ENCODE results near the gene RSPO4.

DNA sequence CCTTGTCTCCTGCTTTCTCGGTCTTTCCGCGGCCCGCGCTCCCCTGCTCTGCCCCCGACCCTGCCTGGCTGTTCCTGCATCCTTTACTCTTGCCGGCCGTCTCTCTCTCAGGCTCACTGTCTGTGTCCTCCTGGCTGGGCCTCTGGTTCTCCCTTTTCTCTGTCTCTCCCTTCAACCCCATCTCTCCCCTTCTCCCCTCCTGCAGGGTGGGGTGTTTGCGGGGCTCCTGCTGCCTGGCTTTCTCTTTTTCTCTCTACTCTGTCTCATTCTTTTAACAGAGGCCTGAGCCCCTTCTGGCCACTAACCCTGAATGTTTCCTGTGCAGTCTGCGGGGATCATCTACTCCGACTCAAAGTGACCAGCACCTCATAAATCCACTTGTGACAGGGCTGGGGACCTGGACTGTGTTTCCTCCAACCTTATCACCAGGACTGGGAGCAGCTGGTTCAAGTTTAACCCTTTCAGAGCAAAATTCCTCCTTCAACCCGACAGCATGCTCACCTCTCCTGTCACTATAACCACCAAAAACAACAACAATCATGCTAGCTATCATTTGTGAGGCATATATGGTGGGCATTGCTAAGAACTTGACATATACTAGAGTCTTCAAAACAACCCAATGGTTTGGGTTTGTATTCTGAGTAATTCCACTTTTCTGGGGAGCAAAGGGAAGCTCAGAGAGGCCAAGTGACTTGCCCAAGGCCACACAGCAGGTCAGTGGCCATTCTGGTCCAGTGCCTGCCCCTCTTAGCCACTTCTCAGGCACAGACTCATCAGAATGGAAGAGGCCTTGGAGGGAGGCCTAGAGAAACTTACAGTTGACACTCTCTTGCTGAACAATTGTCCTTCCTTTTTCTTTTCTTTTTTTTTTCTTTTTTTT lies 811 bp upstream of the RSPO4 start:
- TF ChIP-seq CTCF (conservative IDR thresholded peaks at IDR 0.05; ENCODE audit: low read depth, low read length): no peak
- peak; percentile 84 for TF ChIP-seq EZH2 (IDR thresholded peaks at IDR 0.05; ENCODE audit: borderline replicate concordance, low read depth, low read length, poor library complexity, severe bottlenecking)
